GM12878 (cell line): ENCODE results near the gene RASAL2. TPM values are rescaled to one million over a fixed set of nuclear protein-coding genes. Genes with fewer than 3 reads are reported as not detected.

Experiments used
- ATAC-seq: fragments of 200-7000 bp; cut with Tn5 transposase; 3 replicates; pipeline ENCODE4 v1.9.1; 2020; ENCODE audit warnings: mild to moderate bottlenecking, moderate library complexity
- BruUV-seq: library from RNA; stranded (reverse); fragments of 400-500 nt; replicated peaks from 2 replicates; lab custom pipeline; 2021; lab: Mats Ljungman, UMichigan
- CTCF ChIA-PET: fragments of 300-600 bp; sonication (Branson Sonifier 250); formaldehyde crosslinking; extraction: SDS; loops from one replicate; lab custom pipeline; 2021; ENCODE audit warnings: inconsistent platforms; lab: Yijun Ruan, JAX
- POLR2A ChIA-PET: fragments of 350-600 bp; formaldehyde crosslinking; extraction: SDS; loops from one replicate; lab custom pipeline; 2021; ENCODE audit warnings: inconsistent platforms; lab: Charles Lee
- RAD21 ChIA-PET: fragments of 300-600 bp; sonication (Branson Sonifier 250); formaldehyde crosslinking; loops from one replicate; lab custom pipeline; 2023; ENCODE audit warnings: antibody characterized with exemption; ENCODE audit not compliant: unreplicated experiment; lab: Charles Lee
- SMC1A ChIA-PET: fragments of 300-600 bp; sonication (Branson Sonifier 250); formaldehyde crosslinking; loops from one replicate; lab custom pipeline; 2023; ENCODE audit not compliant: unreplicated experiment, uncharacterized antibody; lab: Charles Lee
- DNase-seq: peaks from one replicate; pipeline ENCODE4 v3.0.0-alpha.2; 2011; ENCODE audit warnings: low read depth, low spot score
- FAIRE-seq: peaks from 3 replicates; lab custom pipeline; 2011; peaks lifted over from hg19 to GRCh38; lab: Jason Lieb, UNC
- H2AFZ ChIP-seq: 2 replicates; pipeline ENCODE4 v1.6.0; 2011; ENCODE audit warnings: low read depth, low read length, control low read depth; ENCODE audit not compliant: control insufficient read depth
- H3K27ac ChIP-seq: 2 replicates; pipeline ENCODE4 v1.5.1; 2011; ENCODE audit warnings: control low read depth; ENCODE audit not compliant: control insufficient read depth, insufficient read depth
- H3K27me3 ChIP-seq, 2 experiments: replicated peaks in 1 of 2; 2 replicates each; pipeline versions ENCODE4 v1.6.0 to v1.6.1; 2011; ENCODE audit warnings: low read length in 1 of 2; ENCODE audit not compliant: control insufficient read depth in 2 of 2, insufficient read depth in 2 of 2
- H3K36me3 ChIP-seq, 2 experiments: 2 replicates each; pipeline ENCODE4 v1.5.1; 2011; ENCODE audit warnings: low read length in 1 of 2; ENCODE audit not compliant: control insufficient read depth in 2 of 2, insufficient read depth in 2 of 2
- H3K4me1 ChIP-seq: 2 replicates; pipeline ENCODE4 v1.6.1; 2011; ENCODE audit warnings: mild to moderate bottlenecking, low read length, moderate library complexity, mixed read lengths; ENCODE audit not compliant: control insufficient read depth, insufficient read depth
- H3K4me2 ChIP-seq: 2 replicates; pipeline ENCODE4 v1.6.0; 2011; ENCODE audit warnings: control low read depth; ENCODE audit not compliant: control insufficient read depth, insufficient read depth
- H3K4me3 ChIP-seq: fragments of 200-600 bp; sonication (generic); 2 replicates; pipeline ENCODE4 v1.5.1; 2016
- H3K79me2 ChIP-seq: 2 replicates; pipeline ENCODE4 v1.6.0; 2011; ENCODE audit warnings: low read length; ENCODE audit not compliant: control insufficient read depth, insufficient read depth
- H3K9ac ChIP-seq: 2 replicates; pipeline ENCODE4 v1.8.0; 2011; ENCODE audit warnings: low read length, control low read depth, mixed read lengths; ENCODE audit not compliant: control insufficient read depth, insufficient read depth
- H3K9me3 ChIP-seq: replicated peaks from 3 replicates; pipeline ENCODE4 v1.5.1; 2011; ENCODE audit warnings: mild to moderate bottlenecking, low read length; ENCODE audit not compliant: control insufficient read depth, insufficient read depth
- H4K20me1 ChIP-seq: 2 replicates; pipeline ENCODE4 v1.6.0; 2011; ENCODE audit not compliant: control insufficient read depth, insufficient read depth
- IKZF2 ChIP-seq, 2 experiments: fragments of 450-650 bp; IDR thresholded peaks; 2 replicates each; pipeline ENCODE4 v1.6.1; 2017; ENCODE audit warnings: mild to moderate bottlenecking in 2 of 2, moderate library complexity in 2 of 2
- JUNB ChIP-seq: IDR thresholded peaks from 2 replicates; pipeline ENCODE4 v1.6.1; 2016; ENCODE audit warnings: antibody characterized with exemption, mild to moderate bottlenecking
- MEF2B ChIP-seq: fragments of 450-650 bp; IDR thresholded peaks from 2 replicates; pipeline ENCODE4 v1.6.1; 2018; ENCODE audit warnings: mild to moderate bottlenecking, moderate library complexity; ENCODE audit not compliant: partially characterized antibody, poor library complexity, severe bottlenecking
- MTA2 ChIP-seq: fragments of 450-650 bp; IDR thresholded peaks from 2 replicates; pipeline ENCODE4 v1.6.1; 2016; ENCODE audit warnings: low read depth, mild to moderate bottlenecking, moderate library complexity
- MXI1 ChIP-seq: fragments of 150-350 bp; IDR thresholded peaks from 2 replicates; pipeline ENCODE4 v1.6.1; 2011; ENCODE audit warnings: low read depth, mild to moderate bottlenecking, inconsistent platforms, low read length, improper control_type of control experiment
- RUNX3 ChIP-seq: IDR thresholded peaks from 2 replicates; pipeline ENCODE4 v1.6.1; 2012; ENCODE audit warnings: low read length, inconsistent platforms
- SPI1 ChIP-seq: IDR thresholded peaks from 2 replicates; pipeline ENCODE4 v1.6.1; 2011; ENCODE audit warnings: low read depth, mild to moderate bottlenecking, low read length, moderate library complexity, borderline replicate concordance; ENCODE audit not compliant: insufficient read depth
- SREBF2 ChIP-seq: IDR thresholded peaks from 2 replicates; pipeline ENCODE4 v1.6.1; 2012; ENCODE audit warnings: mild to moderate bottlenecking, low read length
- SRF ChIP-seq, 2 experiments: IDR thresholded peaks; 2 replicates each; pipeline ENCODE4 v1.6.1; 2011; ENCODE audit warnings: low read depth in 2 of 2, low read length in 2 of 2, mild to moderate bottlenecking in 1 of 2, moderate library complexity in 1 of 2
- TAF1 ChIP-seq: IDR thresholded peaks from 2 replicates; pipeline ENCODE4 v1.6.1; 2011; ENCODE audit warnings: mild to moderate bottlenecking, low read depth, low read length, borderline replicate concordance
- ZNF217 ChIP-seq: fragments of 450-650 bp; IDR thresholded peaks from 2 replicates; pipeline ENCODE4 v1.6.1; 2017; ENCODE audit warnings: antibody characterized with exemption, mild to moderate bottlenecking
- WGBS: methylation state at CpG from one replicate; pipeline ENCODE4 v1.1.6; 2016; ENCODE audit warnings: low lambda C conversion rate; ENCODE audit not compliant: insufficient replicate concordance, insufficient coverage; ENCODE audit errors: missing lambda C conversion rate; 5-methylcytosine and 5-hydroxymethylcytosine counted together
- in situ Hi-C: fragments of 300-500 bp; cut with MboI; formaldehyde crosslinking; loops from 9 replicates; pipeline ENCODE4 v1.14.3; 2018; ENCODE audit warnings: mixed read lengths
- intact Hi-C: fragments of 100-400 bp; cut with micrococcal nuclease; formaldehyde crosslinking; loops from one replicate; pipeline ENCODE4 v1.14.2; 2022; ENCODE audit not compliant: unreplicated experiment
- polyA plus RNA-seq, 11 experiments: library from polyadenylated mRNA; depleted of rRNA in 4 of 11; unstranded in 6 of 11; stranded (reverse) in 5 of 11; fragments of >200 nt; fragmentation: Nextera tagmentation in 4 of 11; fragmentation: Illumina TruSeq in 1 of 11; extraction: Ambion mirVana in 4 of 11; extraction: Trizol in 1 of 11; gene quantifications; 1 replicate in 1 of 11; 2 replicates in 10 of 11; pipeline versions ENCODE4 v1.2.1 to v1.2.3, GENCODE V29; 2011 to 2016; ENCODE audit warnings: inconsistent platforms in 2 of 11, missing spikeins in 2 of 11, low read depth in 1 of 11
- total RNA-seq, 4 experiments: library from RNA; depleted of rRNA in 3 of 4; stranded (reverse); fragments of >200 nt in 3 of 4; fragmentation: Illumina TruSeq in 1 of 4; extraction: Trizol in 1 of 4; gene quantifications; 2 replicates each; pipeline versions ENCODE4 v1.2.1 to v1.2.3, GENCODE V29; 2013 to 2021
- TF ChIP-seq, protein P1 (sequence below): IDR thresholded peaks from 2 replicates; pipeline ENCODE4 v1.6.1; 2012; ENCODE audit warnings: low read depth, low read length, improper control_type of control experiment
- TF ChIP-seq, protein P2 (sequence below): IDR thresholded peaks from 2 replicates; pipeline ENCODE4 v1.6.1; 2012; ENCODE audit warnings: improper control_type of control experiment, low read depth, low read length; ENCODE audit not compliant: insufficient replicate concordance
- TF ChIP-seq, protein P3 (sequence below): IDR thresholded peaks from 2 replicates; pipeline ENCODE4 v1.6.1; 2012; ENCODE audit warnings: low read depth, low read length, improper control_type of control experiment
- TF ChIP-seq, protein P4 (sequence below): IDR thresholded peaks from 2 replicates; pipeline ENCODE4 v1.6.1; 2011; ENCODE audit warnings: low read depth, mild to moderate bottlenecking, low read length, moderate library complexity, borderline replicate concordance; ENCODE audit errors: extremely low read depth

RASAL2 gene
- total and polyA plus RNA-seq, 10 of the 15 experiments (the other 5 are each of a cell fraction or from before 2014, with no cell fraction given), result 0.02 to 6.9 (median 0.17) TPM; not detected in 1

DNA sequence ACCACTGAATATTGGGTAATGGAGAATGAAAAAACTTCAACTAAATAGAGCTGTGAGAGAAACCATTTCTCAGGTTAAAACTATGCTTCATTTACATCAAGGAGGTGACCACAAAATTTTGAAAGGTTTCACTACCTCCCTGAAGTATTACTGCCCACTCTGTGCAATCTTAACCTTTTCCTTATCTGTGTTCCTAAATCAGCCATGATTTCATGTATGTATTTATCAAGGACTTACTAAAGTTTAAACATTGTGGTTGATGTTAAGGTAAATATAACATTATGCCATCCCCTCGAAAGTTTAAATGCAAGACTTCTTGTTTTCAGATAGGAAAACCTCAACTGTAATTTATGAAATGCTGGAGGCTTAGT is 318.5 kb downstream of the RASAL2 start:
- Histone ChIP-seq H3K79me2 (no peaks in the 10 kb centered on the region), H3K36me3 (no peaks in the 10 kb centered on the region), H3K9ac (no peak overlapping the region), H3K27ac (peak overlapping the region; percentile 71), H3K27me3 (no peaks in the 10 kb centered on the region), H3K4me1 (peaks cover 17% of the 10 kb centered on the region), H4K20me1 (no peaks in the 10 kb centered on the region), H3K4me2 (peak overlapping the region; percentile 67), H2AFZ (peak overlapping the region; percentile 59), H3K4me3 (peak overlapping the region; percentile 33; the same call in 1 of the 2 replicates), H3K9me3 (peaks cover 5% of the 10 kb centered on the region; the same call in 2 of the 3 replicates)
- ChIA-PET CTCF (interaction anchor here (1.3 to 1.4 kb wide), 2 partner anchors 8 to 59 kb away, joined by 4 read pairs; no protein-coding TSS in a partner anchor), POLR2A (no interaction called here), RAD21 (no interaction called here), SMC1A (interaction anchor here (1.2 to 1.3 kb wide), 2 partner anchors 60 to 90 kb away, joined by 4 to 7 read pairs; no protein-coding TSS in a partner anchor)
- no TSS peak for BruUV-seq
- ATAC-seq, result peak; percentile 93
- 0% methylated on average over 1 of the region's 1 CpG for whole genome bisulfite sequencing
- no peak for TF ChIP-seq MXI1
- peak; percentile 38; the same call in 1 of the 2 replicates for TF ChIP-seq ZNF217
- peak; percentile 57 for TF ChIP-seq RUNX3
- TF ChIP-seq JUNB, result no peak
- TF ChIP-seq, protein P1, sequence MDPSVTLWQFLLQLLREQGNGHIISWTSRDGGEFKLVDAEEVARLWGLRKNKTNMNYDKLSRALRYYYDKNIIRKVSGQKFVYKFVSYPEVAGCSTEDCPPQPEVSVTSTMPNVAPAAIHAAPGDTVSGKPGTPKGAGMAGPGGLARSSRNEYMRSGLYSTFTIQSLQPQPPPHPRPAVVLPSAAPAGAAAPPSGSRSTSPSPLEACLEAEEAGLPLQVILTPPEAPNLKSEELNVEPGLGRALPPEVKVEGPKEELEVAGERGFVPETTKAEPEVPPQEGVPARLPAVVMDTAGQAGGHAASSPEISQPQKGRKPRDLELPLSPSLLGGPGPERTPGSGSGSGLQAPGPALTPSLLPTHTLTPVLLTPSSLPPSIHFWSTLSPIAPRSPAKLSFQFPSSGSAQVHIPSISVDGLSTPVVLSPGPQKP, result no peak
- TF ChIP-seq SRF (IDR thresholded peaks at IDR 0.05; ENCODE audit: low read depth in 2 of 2, low read length in 2 of 2), result no peak
- TF ChIP-seq TAF1, result no peak
- TF ChIP-seq, protein P2, sequence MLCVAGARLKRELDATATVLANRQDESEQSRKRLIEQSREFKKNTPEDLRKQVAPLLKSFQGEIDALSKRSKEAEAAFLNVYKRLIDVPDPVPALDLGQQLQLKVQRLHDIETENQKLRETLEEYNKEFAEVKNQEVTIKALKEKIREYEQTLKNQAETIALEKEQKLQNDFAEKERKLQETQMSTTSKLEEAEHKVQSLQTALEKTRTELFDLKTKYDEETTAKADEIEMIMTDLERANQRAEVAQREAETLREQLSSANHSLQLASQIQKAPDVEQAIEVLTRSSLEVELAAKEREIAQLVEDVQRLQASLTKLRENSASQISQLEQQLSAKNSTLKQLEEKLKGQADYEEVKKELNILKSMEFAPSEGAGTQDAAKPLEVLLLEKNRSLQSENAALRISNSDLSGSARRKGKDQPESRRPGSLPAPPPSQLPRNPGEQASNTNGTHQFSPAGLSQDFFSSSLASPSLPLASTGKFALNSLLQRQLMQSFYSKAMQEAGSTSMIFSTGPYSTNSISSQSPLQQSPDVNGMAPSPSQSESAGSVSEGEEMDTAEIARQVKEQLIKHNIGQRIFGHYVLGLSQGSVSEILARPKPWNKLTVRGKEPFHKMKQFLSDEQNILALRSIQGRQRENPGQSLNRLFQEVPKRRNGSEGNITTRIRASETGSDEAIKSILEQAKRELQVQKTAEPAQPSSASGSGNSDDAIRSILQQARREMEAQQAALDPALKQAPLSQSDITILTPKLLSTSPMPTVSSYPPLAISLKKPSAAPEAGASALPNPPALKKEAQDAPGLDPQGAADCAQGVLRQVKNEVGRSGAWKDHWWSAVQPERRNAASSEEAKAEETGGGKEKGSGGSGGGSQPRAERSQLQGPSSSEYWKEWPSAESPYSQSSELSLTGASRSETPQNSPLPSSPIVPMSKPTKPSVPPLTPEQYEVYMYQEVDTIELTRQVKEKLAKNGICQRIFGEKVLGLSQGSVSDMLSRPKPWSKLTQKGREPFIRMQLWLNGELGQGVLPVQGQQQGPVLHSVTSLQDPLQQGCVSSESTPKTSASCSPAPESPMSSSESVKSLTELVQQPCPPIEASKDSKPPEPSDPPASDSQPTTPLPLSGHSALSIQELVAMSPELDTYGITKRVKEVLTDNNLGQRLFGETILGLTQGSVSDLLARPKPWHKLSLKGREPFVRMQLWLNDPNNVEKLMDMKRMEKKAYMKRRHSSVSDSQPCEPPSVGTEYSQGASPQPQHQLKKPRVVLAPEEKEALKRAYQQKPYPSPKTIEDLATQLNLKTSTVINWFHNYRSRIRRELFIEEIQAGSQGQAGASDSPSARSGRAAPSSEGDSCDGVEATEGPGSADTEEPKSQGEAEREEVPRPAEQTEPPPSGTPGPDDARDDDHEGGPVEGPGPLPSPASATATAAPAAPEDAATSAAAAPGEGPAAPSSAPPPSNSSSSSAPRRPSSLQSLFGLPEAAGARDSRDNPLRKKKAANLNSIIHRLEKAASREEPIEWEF, result no peak
- no peak for TF ChIP-seq SREBF2
- TF ChIP-seq, protein P3, sequence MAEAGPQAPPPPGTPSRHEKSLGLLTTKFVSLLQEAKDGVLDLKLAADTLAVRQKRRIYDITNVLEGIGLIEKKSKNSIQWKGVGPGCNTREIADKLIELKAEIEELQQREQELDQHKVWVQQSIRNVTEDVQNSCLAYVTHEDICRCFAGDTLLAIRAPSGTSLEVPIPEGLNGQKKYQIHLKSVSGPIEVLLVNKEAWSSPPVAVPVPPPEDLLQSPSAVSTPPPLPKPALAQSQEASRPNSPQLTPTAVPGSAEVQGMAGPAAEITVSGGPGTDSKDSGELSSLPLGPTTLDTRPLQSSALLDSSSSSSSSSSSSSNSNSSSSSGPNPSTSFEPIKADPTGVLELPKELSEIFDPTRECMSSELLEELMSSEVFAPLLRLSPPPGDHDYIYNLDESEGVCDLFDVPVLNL, result no peak
- no peak for TF ChIP-seq MEF2B
- peak in 1 of 2 experiments; percentile 38; a peak in 1 of 4 replicates for TF ChIP-seq IKZF2 (IDR thresholded peaks at IDR 0.05)
- TF ChIP-seq, protein P4, sequence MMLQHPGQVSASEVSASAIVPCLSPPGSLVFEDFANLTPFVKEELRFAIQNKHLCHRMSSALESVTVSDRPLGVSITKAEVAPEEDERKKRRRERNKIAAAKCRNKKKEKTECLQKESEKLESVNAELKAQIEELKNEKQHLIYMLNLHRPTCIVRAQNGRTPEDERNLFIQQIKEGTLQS, result no peak
- TF ChIP-seq SPI1, result peak; percentile 71
- TF ChIP-seq MTA2, result no peak
- in situ Hi-C loops (no loop called here), intact Hi-C loops (no loop called here)
- peak; percentile 78 for FAIRE-seq
- no peak for DNase-seq
